ENCODE measurements around the gene PBX4. TPM values are rescaled to one million over a fixed set of nuclear protein-coding genes. Genes with fewer than 3 reads are reported as not detected.

Gene PBX4
- total RNA-seq, 4 donors from 2014 or later = 3.7 to 11.8 (median 8.1) TPM

DNA sequence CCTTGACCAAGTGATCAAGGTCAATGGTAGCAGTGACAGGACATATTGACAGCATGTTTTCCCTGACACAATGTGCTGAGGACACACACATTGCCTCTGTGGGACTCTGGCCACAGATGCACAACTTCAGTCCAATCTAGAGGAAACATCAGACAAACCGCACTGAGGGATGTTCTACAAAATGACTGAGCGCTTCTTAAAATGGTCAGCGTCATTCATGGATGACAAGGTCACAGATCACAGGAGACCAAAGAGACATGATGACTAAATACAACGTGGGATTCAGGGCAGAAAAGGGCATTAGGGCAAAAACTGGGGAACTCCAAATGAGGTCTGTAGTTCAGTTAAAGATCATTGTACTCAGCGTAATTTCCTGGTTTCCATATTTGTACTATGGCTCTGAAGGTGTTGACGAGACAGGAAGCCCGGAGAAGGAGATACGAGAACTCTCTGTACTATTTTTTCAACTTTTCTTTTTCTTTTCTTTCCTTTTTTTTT is 20.6 kb downstream of the PBX4 start:
- Histone ChIP-seq H3K36me3 (no peaks in the 10 kb centered on the region), H3K4me3 (no peak overlapping the region), H3K4me1 (peaks cover 0 to 4% (median 0%) of the 10 kb centered on the region in 4 donors), H3K27ac (peak overlapping the region in 1 of 4 donors; percentile 64), H3K9me3 (no peaks in the 10 kb centered on the region), H3K27me3 (no peaks in the 10 kb centered on the region)
- WGBS, 2 donors = 75 to 79% methylated on average over 8 of the region's 8 CpGs
- DNase-seq (ENCODE audit: low spot score in 2 of 2) = no peak
- no peak for TF ChIP-seq POLR2A (IDR thresholded peaks at IDR 0.05)
- TF ChIP-seq, protein P1, sequence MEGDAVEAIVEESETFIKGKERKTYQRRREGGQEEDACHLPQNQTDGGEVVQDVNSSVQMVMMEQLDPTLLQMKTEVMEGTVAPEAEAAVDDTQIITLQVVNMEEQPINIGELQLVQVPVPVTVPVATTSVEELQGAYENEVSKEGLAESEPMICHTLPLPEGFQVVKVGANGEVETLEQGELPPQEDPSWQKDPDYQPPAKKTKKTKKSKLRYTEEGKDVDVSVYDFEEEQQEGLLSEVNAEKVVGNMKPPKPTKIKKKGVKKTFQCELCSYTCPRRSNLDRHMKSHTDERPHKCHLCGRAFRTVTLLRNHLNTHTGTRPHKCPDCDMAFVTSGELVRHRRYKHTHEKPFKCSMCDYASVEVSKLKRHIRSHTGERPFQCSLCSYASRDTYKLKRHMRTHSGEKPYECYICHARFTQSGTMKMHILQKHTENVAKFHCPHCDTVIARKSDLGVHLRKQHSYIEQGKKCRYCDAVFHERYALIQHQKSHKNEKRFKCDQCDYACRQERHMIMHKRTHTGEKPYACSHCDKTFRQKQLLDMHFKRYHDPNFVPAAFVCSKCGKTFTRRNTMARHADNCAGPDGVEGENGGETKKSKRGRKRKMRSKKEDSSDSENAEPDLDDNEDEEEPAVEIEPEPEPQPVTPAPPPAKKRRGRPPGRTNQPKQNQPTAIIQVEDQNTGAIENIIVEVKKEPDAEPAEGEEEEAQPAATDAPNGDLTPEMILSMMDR (IDR thresholded peaks at IDR 0.05) = no peak

DNA sequence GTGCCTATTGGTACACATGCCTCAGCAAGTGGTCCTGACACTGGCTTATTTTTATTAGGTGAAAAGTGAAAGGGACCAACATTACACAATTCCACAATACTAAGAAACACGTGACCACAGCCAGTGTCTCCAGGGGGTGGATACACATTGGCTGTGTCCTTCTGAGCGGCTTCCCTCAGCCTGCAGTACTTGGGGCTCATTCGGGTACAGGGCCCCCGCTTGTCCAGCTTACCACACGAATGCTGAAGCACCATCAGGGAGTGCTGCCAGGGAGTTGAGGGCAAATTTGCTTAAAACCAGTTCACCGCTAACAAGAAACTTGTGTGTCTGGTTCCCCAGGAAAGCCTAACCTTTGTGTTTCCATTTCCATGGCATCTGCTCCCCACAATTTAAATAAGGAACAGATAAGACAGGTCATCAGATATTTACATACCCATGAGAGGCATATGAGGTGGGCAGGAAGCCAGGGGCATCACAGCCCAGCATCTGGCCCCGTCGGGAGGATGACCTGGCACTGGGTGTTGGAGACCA is 23.3 kb downstream of the PBX4 start:
- 63 to 67% methylated on average over 8 of the region's 8 CpGs for WGBS, 2 donors
- no peak overlapping the region for H3K4me3 ChIP-seq
- peak in 1 of 2 donors; percentile 6 for DNase-seq (ENCODE audit: low spot score in 2 of 2)
- H3K4me1 ChIP-seq = peaks cover 0 to 17% (median 16%) of the 10 kb centered on the region in 4 donors
- no peaks in the 10 kb centered on the region for H3K36me3 ChIP-seq
- TF ChIP-seq POLR2A (IDR thresholded peaks at IDR 0.05) = no peak
- peak in 1 of 2 donors; percentile 15 for TF ChIP-seq EP300 (IDR thresholded peaks at IDR 0.05)
- TF ChIP-seq, protein P1 (IDR thresholded peaks at IDR 0.05) = no peak
- H3K27ac ChIP-seq = peak overlapping the region in 2 of 4 donors; percentile 26 to 28
- no peaks in the 10 kb centered on the region for H3K9me3 ChIP-seq
- no peaks in the 10 kb centered on the region for H3K27me3 ChIP-seq

DNA sequence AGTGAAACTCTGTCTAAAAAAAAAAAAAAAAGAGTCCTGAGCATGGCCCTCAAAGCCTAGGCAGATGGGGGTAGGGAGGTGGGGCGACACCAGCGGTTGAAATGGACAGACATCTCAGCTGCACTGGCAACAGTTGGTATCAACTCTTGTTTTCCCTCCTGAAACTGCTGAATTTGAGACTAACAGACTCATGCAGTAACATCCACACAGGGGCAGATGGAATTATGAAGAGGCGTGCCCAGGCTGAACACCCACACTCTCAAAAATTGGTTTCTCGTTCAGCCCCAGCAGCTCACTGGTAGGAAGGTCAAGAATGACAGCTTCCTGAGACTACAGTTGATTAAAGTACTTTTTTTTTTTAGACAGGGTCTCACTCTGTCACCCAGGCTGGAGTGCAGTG is 24.1 kb downstream of the PBX4 start:
- WGBS, 2 donors = 73 to 84% methylated on average over 4 of the region's 4 CpGs
- Histone ChIP-seq H3K4me3 (no peak overlapping the region), H3K27me3 (no peaks in the 10 kb centered on the region), H3K9me3 (no peaks in the 10 kb centered on the region), H3K36me3 (no peaks in the 10 kb centered on the region), H3K4me1 (peaks cover 0 to 17% (median 16%) of the 10 kb centered on the region in 4 donors), H3K27ac (no peak overlapping the region)
- no peak for DNase-seq (ENCODE audit: low spot score in 2 of 2)
- TF ChIP-seq POLR2A (IDR thresholded peaks at IDR 0.05) = no peak
- TF ChIP-seq, protein P1 (IDR thresholded peaks at IDR 0.05) = no peak
- TF ChIP-seq EP300 (IDR thresholded peaks at IDR 0.05) = no peak

DNA sequence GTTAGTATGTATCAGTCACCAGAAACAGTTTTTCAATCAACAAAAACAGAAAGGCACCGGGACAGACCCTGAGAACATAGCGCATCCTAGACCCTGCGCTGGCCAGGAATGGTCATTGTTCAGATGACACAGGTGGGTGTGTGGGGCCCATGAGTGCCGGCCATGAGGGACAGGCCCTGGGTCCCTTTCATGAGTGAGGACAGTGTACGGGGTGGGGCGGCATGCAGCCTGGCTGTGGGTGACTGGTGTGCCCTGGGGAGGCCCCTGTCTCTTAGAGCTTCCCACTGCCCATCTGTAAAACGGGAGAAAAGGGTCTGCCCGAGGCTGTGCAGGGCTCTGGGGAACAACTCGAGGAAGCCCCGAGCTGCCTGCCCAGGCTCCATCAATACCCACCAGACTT is 25.8 kb downstream of the PBX4 start:
- no peaks in the 10 kb centered on the region for H3K9me3 ChIP-seq
- no peak overlapping the region for H3K27ac ChIP-seq
- TF ChIP-seq, protein P1 (IDR thresholded peaks at IDR 0.05) = no peak
- no peak for TF ChIP-seq POLR2A (IDR thresholded peaks at IDR 0.05)
- no peak for TF ChIP-seq EP300 (IDR thresholded peaks at IDR 0.05)
- H3K36me3 ChIP-seq = no peaks in the 10 kb centered on the region
- WGBS, 2 donors = 88 to 91% methylated on average over 9 to 10 of the region's 10 CpGs
- peaks cover 0 to 17% (median 16%) of the 10 kb centered on the region in 4 donors for H3K4me1 ChIP-seq
- no peak overlapping the region for H3K4me3 ChIP-seq
- H3K27me3 ChIP-seq = no peaks in the 10 kb centered on the region
- no peak for DNase-seq (ENCODE audit: low spot score in 2 of 2)

DNA sequence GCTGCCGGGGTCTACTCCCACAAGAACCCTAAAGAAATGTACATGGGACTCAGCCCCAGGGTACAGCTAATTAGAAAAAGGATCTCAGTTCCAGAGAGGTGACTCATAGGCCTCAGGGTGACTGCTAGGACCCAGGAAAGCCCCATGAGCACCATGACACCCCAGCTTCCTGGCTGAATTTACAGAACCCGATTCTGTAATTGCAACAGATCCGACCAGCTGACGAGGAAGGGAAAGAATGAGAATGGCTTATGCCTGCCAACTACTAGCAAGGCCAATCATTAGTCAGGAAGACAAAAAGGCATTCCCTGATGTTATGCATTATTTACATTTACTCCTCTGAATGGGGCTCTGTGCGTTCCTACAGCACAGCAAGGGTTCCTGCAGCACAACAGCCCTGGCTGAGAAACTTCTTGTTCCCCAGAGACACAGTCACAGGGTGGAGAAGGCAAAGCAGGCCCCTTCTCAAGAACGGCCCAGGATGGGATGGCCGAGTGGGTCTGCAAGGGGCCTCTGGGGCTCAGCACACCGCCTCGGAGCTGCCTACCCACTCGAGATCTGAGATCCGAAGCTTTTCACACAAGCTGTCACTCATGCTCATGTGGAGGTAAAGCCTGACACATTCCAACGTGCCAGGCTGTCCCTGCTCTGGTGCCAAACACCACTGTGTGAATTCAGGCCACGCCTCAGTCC is 27.2 kb downstream of the PBX4 start:
- peak in 1 of 2 donors; percentile 15 for DNase-seq (ENCODE audit: low spot score in 2 of 2)
- TF ChIP-seq EP300 (IDR thresholded peaks at IDR 0.05) (peak in 1 of 2 donors; percentile 57), POLR2A (IDR thresholded peaks at IDR 0.05) (no peak)
- Histone ChIP-seq H3K27ac (peak overlapping the region in 3 of 4 donors; percentile 13 to 87 (median 81)), H3K27me3 (no peaks in the 10 kb centered on the region), H3K36me3 (no peaks in the 10 kb centered on the region), H3K4me3 (no peak overlapping the region), H3K4me1 (peaks cover 0 to 17% (median 14%) of the 10 kb centered on the region in 4 donors), H3K9me3 (no peaks in the 10 kb centered on the region)
- 26 to 42% methylated on average over 13 of the region's 13 CpGs for WGBS, 2 donors

Data from tibial nerve (tissue), 4 donors.